Mesenteric fat pad (tissue), 1 donor: ENCODE results near the gene POLR2F. TPM values are rescaled to one million over a fixed set of nuclear protein-coding genes. Genes with fewer than 3 reads are reported as not detected.

Source experiments
- DNase-seq: peaks from one replicate; pipeline ENCODE4 v3.0.0-alpha.2; 2020; ENCODE audit warnings: low spot score
- microRNA-seq: library from miRNA; unstranded; fragments of <30 nt; microRNA quantifications from one replicate; pipeline ENCODE4 v1.2.0, GENCODE V29; 2020; ENCODE audit warnings: borderline number of aligned reads
- total RNA-seq: library from RNA; stranded (reverse); fragmentation: NEBNext Ultra II Directional; extraction: Animal tissue kit (Norgen Biotek cat#: 25700); gene quantifications from one replicate; pipeline ENCODE4 v1.2.1, GENCODE V29; 2021
- donor health status: DM: yes; HTN: yes; CAD: no.

The POLR2F gene
- total RNA-seq, 1 donor from 2014 or later: 56.9 TPM

DNA sequence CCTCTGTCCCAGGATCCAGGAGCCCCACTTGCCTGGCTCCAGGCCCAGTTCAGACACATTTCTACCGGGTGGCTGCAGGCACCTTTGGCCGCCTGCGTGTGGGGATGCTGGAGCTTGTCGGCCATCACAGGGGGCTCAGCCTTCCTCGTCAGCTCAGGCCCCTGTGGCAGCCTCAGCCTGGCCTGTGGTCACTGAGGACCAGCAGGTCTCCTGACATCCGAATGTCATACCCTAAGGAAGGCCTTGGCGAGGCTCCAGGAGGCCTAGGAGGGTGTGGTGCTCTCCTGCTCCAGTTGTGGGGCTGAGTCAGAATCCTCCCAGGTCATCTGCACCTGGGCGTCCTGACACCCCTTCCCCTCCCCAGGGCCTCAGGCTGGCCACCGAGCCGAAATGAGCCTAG, 45.7 kb downstream of the POLR2F start:
- no peak for DNase-seq

DNA sequence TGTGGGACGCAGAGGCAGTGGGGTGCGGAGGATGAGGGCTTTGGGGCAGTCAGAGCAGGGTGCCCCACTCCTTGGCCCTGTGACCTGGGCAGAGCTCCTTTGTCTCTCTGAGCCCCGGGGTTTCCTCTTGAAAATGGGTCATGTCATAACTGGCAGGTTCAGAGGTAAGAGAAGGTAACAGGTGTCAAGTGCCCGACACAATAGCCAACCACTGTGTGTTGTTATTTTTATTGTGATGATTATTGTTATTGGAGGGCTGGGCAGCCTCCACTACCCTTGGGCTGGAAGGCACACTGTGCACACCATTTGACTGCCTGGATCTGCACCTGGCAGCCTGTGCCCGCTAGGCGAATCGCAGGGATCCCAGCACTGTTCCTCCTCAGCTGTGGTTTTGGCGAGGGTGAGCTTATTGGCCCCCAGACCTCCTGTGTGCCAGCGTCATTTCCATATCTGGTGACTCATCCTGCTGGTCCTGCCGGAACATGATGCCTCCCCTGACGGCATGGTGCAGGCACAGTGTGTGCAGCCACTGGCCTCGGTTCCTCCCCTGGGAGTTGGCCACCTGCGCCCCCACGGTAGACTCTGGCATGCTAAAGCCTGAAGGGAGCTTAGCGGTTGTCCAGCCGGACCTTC, 46.3 kb downstream of the POLR2F start:
- DNase-seq: no peak

DNA sequence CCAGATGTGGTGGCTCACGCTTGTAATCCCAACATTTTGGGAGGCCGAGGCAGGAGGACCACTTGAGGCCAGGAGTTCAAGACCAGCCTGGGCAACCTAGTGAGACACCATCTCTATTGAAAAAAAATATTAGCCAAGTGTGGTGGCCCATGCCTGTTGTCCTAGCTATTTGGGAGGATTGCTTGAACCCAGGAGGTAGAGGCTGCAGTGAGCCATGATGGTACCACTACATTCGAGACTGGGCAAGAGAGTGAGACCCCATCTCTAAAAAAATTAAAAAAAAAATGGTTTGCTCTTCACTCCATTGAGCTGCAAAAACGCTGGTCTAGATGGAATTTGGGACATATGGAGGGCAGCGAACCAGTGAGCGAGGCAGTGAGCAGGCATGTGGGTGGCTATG, 52.4 kb downstream of the POLR2F start:
- DNase-seq: no peak

DNA sequence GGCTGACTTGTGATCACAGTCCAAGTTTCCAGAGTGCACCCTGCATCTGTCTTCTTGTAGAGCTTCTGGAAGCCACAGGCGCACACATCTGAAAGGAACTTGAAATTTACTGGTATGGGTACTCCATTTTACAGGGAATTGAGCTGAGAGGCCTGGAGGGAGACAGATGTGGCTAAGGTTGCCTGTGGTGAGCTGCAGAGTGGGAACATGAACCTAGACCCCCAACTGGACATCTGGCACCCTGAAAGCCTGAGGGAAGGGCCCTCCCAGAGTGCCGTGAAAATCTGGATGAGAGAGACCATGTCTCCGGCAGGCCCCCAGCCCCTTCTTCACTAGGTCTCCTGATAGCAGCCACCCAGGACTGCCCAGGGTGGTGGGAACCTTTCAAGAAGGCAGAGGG, 53.4 kb downstream of the POLR2F start:
- DNase-seq: no peak

DNA sequence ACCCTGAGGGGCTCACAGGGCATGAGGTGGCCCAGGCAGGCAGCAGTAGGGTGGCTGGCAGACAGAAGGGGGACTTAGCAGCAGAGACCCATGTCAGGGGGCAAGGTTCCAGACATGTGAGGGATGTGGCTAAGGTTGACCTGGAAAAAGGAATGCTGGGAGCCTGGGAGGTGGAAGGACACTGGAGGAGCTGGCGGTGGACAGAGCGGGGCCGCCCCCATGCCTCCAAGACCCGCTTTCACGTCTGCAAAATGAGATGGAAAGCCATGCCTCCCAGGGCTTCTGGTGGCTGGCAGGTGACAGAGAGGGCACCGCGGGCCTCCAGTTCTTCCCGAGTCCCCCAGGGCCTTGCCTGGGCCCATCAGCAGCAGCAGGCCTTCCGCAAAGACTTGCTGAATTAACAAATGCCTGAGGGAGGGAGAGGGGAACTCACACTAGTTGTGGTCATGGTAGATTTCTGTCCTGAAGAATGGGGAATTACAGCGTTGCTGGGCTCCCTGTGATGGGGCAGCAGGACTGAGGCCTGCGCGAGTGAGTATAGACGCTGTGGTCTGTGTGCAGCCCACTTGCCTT, 53.9 kb downstream of the POLR2F start:
- DNase-seq: no peak

DNA sequence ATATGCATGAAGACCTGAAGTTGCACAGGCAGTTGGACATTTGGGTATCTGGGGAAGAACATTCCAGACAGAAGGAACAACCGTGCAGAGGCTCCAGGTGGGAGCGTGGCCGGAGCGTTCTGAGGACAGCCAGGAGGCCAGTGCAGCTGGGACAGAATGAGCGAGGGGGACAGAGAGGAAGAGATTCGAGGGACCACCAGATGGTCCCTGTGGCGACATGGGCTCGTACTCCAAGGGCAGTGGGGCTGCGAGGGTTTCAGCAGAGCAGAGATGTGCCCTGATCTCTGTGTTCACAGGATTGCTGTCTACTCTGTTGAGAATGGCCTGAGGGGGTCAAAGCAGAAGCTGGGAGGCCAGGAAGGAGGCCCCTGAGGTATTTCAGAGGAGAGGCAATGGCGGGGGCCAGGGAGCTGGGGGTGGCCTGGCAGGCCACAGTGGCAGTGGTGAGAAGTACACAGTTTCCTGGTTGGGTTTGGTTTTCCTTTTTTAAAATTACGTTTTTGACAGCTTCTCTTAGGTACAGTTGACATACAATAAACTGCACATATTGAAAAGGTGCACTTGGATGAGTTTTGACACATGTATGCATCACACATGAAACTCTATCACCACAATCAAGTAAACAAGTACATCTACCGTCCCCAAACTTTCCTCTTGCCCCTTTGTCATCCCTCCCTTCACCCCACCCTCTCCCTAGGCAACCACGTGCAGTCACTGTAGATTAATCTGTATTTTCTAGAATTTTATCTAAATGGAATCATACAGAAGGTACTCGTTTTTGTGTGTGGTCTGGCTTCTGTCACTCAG, 55.7 kb downstream of the POLR2F start:
- no peak for DNase-seq

DNA sequence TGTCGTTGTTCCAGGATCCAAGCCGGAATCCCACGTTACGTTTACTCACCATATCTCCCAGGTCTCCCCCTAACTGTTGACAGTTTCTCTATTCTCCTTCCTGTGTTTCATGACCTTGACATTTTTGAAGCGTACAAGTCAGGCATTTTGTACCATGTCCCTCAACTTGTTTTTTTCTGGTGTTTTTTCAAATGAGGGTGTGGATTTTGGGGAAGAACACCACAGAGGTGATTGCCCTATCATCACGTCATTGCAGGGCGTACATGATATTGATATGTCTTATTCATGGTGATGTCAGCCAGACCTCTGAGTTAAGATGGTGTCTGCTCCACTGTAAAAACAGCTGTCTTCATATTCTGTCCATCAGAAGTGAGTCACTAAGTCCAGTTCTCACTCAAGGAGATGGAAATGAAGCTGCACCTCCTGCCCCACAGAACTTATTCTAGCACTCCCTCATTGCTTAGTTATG, 59.1 kb downstream of the POLR2F start:
- DNase-seq: no peak

DNA sequence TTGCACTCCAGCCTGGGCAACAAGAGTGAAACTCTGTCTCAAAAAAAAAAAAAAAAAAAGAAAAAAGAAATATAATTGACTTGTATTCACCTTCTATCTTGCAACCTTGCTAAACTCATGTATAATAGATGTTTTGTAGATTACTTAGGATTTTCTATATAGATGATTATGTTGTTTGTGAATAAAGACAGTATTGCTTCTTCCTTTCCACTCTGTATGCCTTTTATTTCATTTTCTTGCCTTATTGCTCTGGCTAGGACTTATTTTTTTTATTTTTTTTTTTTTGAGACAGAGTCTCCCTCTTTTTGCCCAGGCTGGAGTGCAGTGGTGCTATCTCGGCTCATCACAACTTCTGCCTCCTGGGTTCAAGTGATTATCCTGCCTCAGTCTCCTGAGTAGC, 60.6 kb downstream of the POLR2F start:
- DNase-seq: no peak

DNA sequence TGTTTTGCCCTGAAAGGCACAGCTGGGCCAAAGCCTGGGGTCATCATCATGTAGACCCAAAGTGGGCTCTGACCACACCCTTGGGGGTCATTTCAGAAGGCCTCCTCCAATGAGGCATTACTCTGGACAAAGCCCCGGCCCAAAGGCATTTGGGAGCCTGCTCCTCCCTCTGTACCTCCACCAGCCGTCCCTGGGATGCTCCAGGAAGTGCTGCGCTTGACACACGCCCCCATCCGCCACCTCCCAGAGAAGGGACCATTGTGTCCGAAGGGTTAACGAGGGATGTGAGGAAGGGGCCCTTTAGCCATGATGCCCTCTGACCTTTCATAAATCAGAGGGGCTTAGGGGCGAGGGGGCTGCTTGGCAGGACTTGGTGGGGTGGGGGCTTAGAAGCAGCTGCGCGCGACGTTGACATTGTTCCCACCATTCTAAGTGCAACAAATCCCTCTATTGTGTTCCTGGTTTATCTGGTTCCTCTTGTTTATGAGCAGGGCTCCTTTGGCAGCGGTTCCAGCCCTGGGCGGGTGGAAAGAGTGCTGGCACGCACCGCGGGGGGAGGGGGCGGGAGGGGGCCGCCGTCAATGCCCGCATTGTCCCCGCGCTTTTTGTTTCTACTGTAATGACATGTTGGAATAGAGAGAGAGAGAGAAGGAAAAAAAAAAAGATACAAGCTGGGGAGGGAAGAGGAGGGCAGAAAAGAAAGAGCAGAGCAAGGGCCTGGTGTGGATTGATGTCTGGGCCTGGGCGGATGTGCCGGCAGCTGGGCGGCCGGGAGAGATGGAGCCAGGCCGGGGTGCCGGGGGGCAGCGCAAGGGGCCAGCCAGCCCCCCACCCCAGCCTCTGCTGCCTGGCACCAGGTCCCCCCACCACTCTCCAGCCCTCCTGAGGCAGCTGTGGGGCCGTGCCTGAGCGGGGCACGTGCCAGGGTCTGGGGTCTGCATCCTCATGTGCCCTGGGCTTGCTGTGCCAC, 63.0 kb downstream of the POLR2F start:
- no peak for DNase-seq

DNA sequence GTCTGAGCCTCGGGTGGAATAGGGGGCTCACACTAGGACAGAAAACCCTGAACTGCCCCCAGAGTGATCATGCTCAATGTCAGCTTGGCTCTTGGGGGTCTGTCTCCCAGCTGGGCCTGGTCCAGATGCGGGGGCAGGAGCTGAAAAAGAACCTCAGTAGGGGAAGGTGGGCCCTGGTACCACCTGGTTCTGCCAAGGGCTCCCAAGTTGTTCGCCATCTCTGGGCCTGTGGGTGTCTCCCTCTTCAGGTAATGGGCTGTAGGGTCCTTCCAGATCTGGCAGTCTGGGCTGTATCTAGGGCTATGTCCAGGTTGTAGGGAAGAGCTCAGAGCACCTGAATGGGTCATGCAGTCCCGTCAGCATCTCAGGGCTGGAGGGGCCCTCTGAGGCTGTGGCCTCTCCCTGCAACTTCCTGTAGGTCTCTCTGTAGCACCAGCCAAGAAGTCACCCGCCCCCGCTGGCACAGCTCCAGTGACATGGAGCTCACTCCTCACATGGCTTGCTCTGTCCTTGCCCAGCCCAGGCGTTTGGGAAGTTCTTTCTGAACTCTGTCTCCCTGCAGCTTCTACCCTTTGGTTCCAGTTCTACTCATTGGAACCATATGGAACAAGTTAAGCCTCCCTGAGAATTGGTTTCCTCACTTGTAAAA, 63.9 kb downstream of the POLR2F start:
- no peak for DNase-seq

DNA sequence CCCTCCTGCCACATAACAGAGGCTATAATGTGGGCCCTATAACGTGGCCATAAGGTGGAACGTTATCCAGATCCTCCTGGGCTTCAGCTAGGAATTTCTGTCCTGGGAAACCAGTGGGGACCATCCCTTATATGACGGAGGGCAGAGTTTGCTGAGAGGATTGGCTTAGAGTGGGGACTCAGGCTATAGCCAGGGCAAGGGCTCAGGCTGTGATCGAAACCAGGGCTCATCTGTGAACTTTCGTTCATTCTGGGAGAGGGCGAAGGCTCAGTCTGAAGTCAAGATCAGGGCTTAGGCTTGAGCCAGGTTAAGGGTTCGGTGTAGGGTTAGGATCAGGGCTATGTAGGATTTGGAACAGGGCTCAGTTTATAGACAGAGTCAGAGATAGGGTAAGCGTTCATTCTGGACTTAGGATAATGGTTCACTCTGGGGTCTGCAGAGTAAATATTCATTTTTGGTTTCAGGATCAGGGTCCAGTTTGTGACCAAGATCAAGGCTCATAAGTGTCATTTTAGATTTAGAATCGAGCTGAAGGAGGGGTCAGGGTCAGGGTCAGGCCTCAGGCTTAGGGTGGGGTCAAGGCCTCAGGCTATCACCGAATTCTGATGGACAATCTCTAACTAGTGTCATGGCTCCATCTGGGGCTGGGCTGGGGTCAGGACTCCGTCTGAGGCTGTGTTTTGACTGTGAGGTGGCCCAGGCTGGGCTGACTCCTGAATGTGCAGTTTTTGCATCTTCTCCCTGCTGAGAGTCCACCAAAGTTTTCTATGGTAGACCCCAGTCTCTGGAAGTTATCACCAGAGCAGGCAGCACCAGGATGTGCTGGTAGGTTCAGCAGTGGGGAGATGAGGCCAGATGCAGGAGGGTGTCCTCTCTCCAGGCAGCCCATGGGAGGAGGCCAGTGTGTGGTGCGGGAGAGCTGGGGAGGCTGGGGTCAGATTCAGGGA, 64.7 kb downstream of the POLR2F start:
- no peak for DNase-seq

Small RNA genes lying within 50 kb of the gene (microRNA-seq; reads per million reads assigned to microRNA genes)
- gene MIR4534 (not detected), gene MIR6820 (not detected)

Other genes starting within 250 kb of the POLR2F start
- 4.3 TPM for gene GCAT, start 145.8 kb upstream of the POLR2F start, total RNA-seq
- not detected for gene GALR3, start 130.3 kb upstream of the POLR2F start, total RNA-seq
- gene ANKRD54, start 109.4 kb upstream of the POLR2F start, total RNA-seq: 15.6 TPM
- gene EIF3L, start 104.3 kb upstream of the POLR2F start, total RNA-seq: 258 TPM
- 44.7 TPM for gene MICALL1, start 47.4 kb upstream of the POLR2F start, total RNA-seq
- gene C22orf23, start 98 bp upstream of the POLR2F start, total RNA-seq: not detected
- not detected for gene SOX10, start 30.9 kb downstream of the POLR2F start, total RNA-seq
- gene PICK1, start 103.7 kb downstream of the POLR2F start, total RNA-seq: 13.5 TPM
- gene SLC16A8, start 130.5 kb downstream of the POLR2F start, total RNA-seq: not detected
- 1.8 TPM for gene BAIAP2L2, start 157.0 kb downstream of the POLR2F start, total RNA-seq
- 54.1 TPM for gene PLA2G6, start 228.1 kb downstream of the POLR2F start, total RNA-seq
- gene MAFF, start 248.3 kb downstream of the POLR2F start, total RNA-seq: 101 TPM